Neural cell (in vitro differentiated cells): Measurements from ENCODE around the gene NTRK1. TPM values are rescaled to one million over a fixed set of nuclear protein-coding genes. Genes with fewer than 3 reads are reported as not detected.

ENCODE experiments used
- H2AFZ ChIP-seq: fragments of 200-600, 300-800 bp; sonication (generic), shearing (Covaris generic); 2 replicates; pipeline ENCODE4 v1.6.0; 2014; ENCODE audit warnings: low read depth, mild to moderate bottlenecking, antibody characterized with exemption, low read length, moderate library complexity
- H3F3A ChIP-seq: fragments of 200-600 bp; shearing (Covaris generic); 2 replicates; pipeline ENCODE4 v1.6.1; 2016; ENCODE audit warnings: mild to moderate bottlenecking, moderate library complexity, mixed read lengths, antibody characterized with exemption, low read length; ENCODE audit not compliant: insufficient read depth, poor library complexity, severe bottlenecking
- H3K27ac ChIP-seq: fragments of 200-600, 300-800 bp; sonication (generic), shearing (Covaris generic); 2 replicates; pipeline ENCODE4 v1.5.1; 2014; ENCODE audit warnings: mild to moderate bottlenecking, low read length, moderate library complexity
- H3K27me3 ChIP-seq: fragments of 300-800, 200-600 bp; sonication (generic), shearing (Covaris generic); 2 replicates; pipeline ENCODE4 v1.6.0; 2014; ENCODE audit warnings: mild to moderate bottlenecking, low read depth, low read length, moderate library complexity; ENCODE audit not compliant: insufficient read depth
- H3K36me3 ChIP-seq: fragments of 300-800, 200-600 bp; sonication (generic), shearing (Covaris generic); 2 replicates; pipeline ENCODE4 v1.5.1; 2014; ENCODE audit warnings: mild to moderate bottlenecking, antibody characterized with exemption, low read length, moderate library complexity; ENCODE audit not compliant: insufficient read depth
- H3K4me2 ChIP-seq: fragments of 300-800, 200-600 bp; sonication (generic), shearing (Covaris generic); 2 replicates; pipeline ENCODE4 v1.6.0; 2014; ENCODE audit warnings: mild to moderate bottlenecking, low read length
- H3K4me3 ChIP-seq: fragments of 300-800, 200-600 bp; sonication (generic), shearing (Covaris generic); 2 replicates; pipeline ENCODE4 v1.5.1; 2014; ENCODE audit warnings: mild to moderate bottlenecking, low read length, moderate library complexity
- H3K79me2 ChIP-seq: fragments of 200-600 bp; shearing (Covaris generic); replicated peaks from 2 replicates; pipeline ENCODE4 v1.6.0; 2014; ENCODE audit warnings: mild to moderate bottlenecking, low read length, moderate library complexity; ENCODE audit not compliant: insufficient read depth
- H3K9ac ChIP-seq: fragments of 300-800, 200-600 bp; sonication (generic), shearing (Covaris generic); 2 replicates; pipeline ENCODE4 v1.6.1; 2016; ENCODE audit warnings: mild to moderate bottlenecking, low read length, mixed read lengths
- H3K9me2 ChIP-seq: fragments of 200-600 bp; shearing (Covaris generic); 2 replicates; pipeline ENCODE4 v1.6.1; 2016; ENCODE audit warnings: mild to moderate bottlenecking, low read length, mixed read lengths; ENCODE audit not compliant: insufficient read depth
- H3K9me3 ChIP-seq: fragments of 200-600, 300-800 bp; sonication (generic), shearing (Covaris generic); 2 replicates; pipeline ENCODE4 v1.6.1; 2016; ENCODE audit warnings: mild to moderate bottlenecking, mixed run types, low read length, moderate library complexity, mixed read lengths
- H4K20me1 ChIP-seq: fragments of 200-600 bp; shearing (Covaris generic); 2 replicates; pipeline ENCODE4 v1.6.1; 2016; ENCODE audit warnings: mild to moderate bottlenecking, mixed run types; ENCODE audit not compliant: insufficient read depth
- EP300 ChIP-seq: fragments of 450-650 bp; conservative IDR thresholded peaks from 2 replicates; pipeline ENCODE4 v1.6.1; 2014; ENCODE audit warnings: antibody characterized with exemption, mild to moderate bottlenecking, moderate library complexity; ENCODE audit not compliant: poor library complexity, severe bottlenecking
- EZH2 ChIP-seq: fragments of 200-600, 300-800 bp; shearing (Covaris generic), sonication (generic); IDR thresholded peaks from 2 replicates; pipeline ENCODE4 v1.6.1; 2014; ENCODE audit warnings: antibody characterized with exemption, low read length, borderline replicate concordance, mild to moderate bottlenecking; ENCODE audit not compliant: insufficient read depth, poor library complexity, severe bottlenecking
- MXI1 ChIP-seq: fragments of 450-650 bp; conservative IDR thresholded peaks from 2 replicates; pipeline ENCODE4 v1.6.1; 2014; ENCODE audit warnings: antibody characterized with exemption, mild to moderate bottlenecking; ENCODE audit not compliant: poor library complexity, severe bottlenecking
- POLR2AphosphoS5 ChIP-seq: IDR thresholded peaks from 2 replicates; pipeline ENCODE4 v1.6.1; 2012
- RAD21 ChIP-seq: fragments of 450-650 bp; conservative IDR thresholded peaks from 2 replicates; pipeline ENCODE4 v1.6.1; 2014; ENCODE audit warnings: antibody characterized with exemption, mild to moderate bottlenecking, moderate library complexity
- SMC3 ChIP-seq: fragments of 450-650 bp; conservative IDR thresholded peaks from 2 replicates; pipeline ENCODE4 v1.6.1; 2014; ENCODE audit warnings: antibody characterized with exemption, mild to moderate bottlenecking, moderate library complexity; ENCODE audit not compliant: poor library complexity
- TAF1 ChIP-seq: IDR thresholded peaks from 2 replicates; pipeline ENCODE4 v1.6.1; 2012; ENCODE audit warnings: low read depth
- polyA plus RNA-seq: library from polyadenylated mRNA; depleted of rRNA; stranded (reverse); fragments of >200 nt; gene quantifications from 2 replicates; pipeline ENCODE4 v1.2.3, GENCODE V29; 2014
- TF ChIP-seq, protein P1 (sequence below): IDR thresholded peaks from 2 replicates; pipeline ENCODE4 v1.6.1; 2012; ENCODE audit warnings: borderline replicate concordance
- TF ChIP-seq, protein P2 (sequence below): fragments of 450-650 bp; IDR thresholded peaks from 2 replicates; pipeline ENCODE4 v1.5.1; 2014; ENCODE audit warnings: antibody characterized with exemption, mild to moderate bottlenecking, moderate library complexity; ENCODE audit not compliant: poor library complexity, severe bottlenecking

Gene NTRK1
- polyA plus RNA-seq, 1 donor from 2014 or later: 4.9 TPM

DNA sequence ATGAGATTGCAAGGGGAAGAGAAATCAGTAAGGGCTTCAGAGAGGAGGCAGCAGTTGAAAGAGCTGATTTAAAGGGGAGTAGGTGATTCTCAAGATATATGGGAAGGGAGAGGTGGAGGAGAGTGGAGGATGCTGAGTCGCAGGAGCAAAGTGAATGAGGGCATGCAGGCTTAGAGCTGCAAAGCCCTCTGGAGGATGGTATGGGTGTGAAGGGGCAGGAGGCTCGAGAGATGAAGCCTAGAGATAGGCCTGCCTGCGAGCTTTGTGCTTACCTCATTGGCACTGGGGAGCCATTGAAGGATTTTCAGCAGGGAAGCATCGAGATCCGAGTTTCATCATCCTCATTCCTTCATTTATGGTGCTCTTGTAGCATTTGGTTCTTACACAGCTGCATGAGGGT, 28.2 kb upstream of the NTRK1 start:
- Histone ChIP-seq H3F3A (no peaks in the 10 kb centered on the region), H3K4me3 (no peak overlapping the region), H3K36me3 (no peaks in the 10 kb centered on the region), H3K9ac (no peak overlapping the region), H3K79me2 (no peaks in the 10 kb centered on the region), H4K20me1 (no peaks in the 10 kb centered on the region), H3K9me3 (no peaks in the 10 kb centered on the region), H3K9me2 (no peaks in the 10 kb centered on the region), H3K4me2 (no peak overlapping the region), H2AFZ (no peak overlapping the region), H3K27ac (no peak overlapping the region), H3K27me3 (no peaks in the 10 kb centered on the region)
- TF ChIP-seq RAD21 (no peak), TAF1 (no peak), POLR2AphosphoS5 (no peak), EP300 (no peak), SMC3 (no peak), EZH2 (no peak), MXI1 (no peak)
- TF ChIP-seq, protein P1, sequence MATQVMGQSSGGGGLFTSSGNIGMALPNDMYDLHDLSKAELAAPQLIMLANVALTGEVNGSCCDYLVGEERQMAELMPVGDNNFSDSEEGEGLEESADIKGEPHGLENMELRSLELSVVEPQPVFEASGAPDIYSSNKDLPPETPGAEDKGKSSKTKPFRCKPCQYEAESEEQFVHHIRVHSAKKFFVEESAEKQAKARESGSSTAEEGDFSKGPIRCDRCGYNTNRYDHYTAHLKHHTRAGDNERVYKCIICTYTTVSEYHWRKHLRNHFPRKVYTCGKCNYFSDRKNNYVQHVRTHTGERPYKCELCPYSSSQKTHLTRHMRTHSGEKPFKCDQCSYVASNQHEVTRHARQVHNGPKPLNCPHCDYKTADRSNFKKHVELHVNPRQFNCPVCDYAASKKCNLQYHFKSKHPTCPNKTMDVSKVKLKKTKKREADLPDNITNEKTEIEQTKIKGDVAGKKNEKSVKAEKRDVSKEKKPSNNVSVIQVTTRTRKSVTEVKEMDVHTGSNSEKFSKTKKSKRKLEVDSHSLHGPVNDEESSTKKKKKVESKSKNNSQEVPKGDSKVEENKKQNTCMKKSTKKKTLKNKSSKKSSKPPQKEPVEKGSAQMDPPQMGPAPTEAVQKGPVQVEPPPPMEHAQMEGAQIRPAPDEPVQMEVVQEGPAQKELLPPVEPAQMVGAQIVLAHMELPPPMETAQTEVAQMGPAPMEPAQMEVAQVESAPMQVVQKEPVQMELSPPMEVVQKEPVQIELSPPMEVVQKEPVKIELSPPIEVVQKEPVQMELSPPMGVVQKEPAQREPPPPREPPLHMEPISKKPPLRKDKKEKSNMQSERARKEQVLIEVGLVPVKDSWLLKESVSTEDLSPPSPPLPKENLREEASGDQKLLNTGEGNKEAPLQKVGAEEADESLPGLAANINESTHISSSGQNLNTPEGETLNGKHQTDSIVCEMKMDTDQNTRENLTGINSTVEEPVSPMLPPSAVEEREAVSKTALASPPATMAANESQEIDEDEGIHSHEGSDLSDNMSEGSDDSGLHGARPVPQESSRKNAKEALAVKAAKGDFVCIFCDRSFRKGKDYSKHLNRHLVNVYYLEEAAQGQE: no peak
- TF ChIP-seq, protein P2, sequence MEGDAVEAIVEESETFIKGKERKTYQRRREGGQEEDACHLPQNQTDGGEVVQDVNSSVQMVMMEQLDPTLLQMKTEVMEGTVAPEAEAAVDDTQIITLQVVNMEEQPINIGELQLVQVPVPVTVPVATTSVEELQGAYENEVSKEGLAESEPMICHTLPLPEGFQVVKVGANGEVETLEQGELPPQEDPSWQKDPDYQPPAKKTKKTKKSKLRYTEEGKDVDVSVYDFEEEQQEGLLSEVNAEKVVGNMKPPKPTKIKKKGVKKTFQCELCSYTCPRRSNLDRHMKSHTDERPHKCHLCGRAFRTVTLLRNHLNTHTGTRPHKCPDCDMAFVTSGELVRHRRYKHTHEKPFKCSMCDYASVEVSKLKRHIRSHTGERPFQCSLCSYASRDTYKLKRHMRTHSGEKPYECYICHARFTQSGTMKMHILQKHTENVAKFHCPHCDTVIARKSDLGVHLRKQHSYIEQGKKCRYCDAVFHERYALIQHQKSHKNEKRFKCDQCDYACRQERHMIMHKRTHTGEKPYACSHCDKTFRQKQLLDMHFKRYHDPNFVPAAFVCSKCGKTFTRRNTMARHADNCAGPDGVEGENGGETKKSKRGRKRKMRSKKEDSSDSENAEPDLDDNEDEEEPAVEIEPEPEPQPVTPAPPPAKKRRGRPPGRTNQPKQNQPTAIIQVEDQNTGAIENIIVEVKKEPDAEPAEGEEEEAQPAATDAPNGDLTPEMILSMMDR: no peak

DNA sequence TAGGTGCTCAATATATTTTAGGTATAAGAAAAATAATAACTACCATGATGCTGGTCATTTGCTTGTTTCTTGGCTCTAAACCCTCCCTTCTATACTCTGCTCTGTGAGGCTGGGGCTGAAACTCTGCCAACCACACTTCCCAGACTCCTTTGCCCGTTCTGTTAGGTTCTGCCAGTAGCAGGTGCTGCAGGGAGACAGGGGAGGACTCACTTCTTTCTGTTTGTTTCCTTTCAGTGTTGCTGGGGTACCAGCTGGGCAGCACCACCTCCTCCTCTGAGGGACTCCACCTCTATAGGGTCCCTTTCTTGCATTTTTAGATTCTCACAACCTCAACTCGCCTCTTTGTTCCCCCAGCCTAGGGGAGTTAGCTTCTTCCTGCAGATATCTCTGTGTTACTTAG, 27.1 kb upstream of the NTRK1 start:
- TF ChIP-seq EP300: no peak
- no peak for TF ChIP-seq MXI1
- no peak for TF ChIP-seq RAD21
- TF ChIP-seq, protein P1: no peak
- TF ChIP-seq, protein P2: no peak
- no peak for TF ChIP-seq SMC3
- TF ChIP-seq TAF1: no peak
- no peaks in the 10 kb centered on the region for H3F3A ChIP-seq
- H3K4me2 ChIP-seq: no peak overlapping the region
- no peak overlapping the region for H2AFZ ChIP-seq
- no peak overlapping the region for H3K9ac ChIP-seq
- no peaks in the 10 kb centered on the region for H3K27me3 ChIP-seq
- no peaks in the 10 kb centered on the region for H3K9me3 ChIP-seq
- no peaks in the 10 kb centered on the region for H3K36me3 ChIP-seq
- H3K79me2 ChIP-seq: no peaks in the 10 kb centered on the region
- H4K20me1 ChIP-seq: no peaks in the 10 kb centered on the region
- H3K27ac ChIP-seq: no peak overlapping the region
- H3K9me2 ChIP-seq: no peaks in the 10 kb centered on the region
- no peak overlapping the region for H3K4me3 ChIP-seq
